HG03097 (cell line): ENCODE measurements around the gene SCN10A.

Experiments
- ATAC-seq: cut with Tn5 transposase; IDR thresholded peaks from one replicate; pipeline ENCODE4 v1.9.1; 2021; ENCODE audit not compliant: unreplicated experiment, low FRiP score

SCN10A gene

GRCh38 chr3:38655708-38656300 is 160.2 kb downstream of the SCN10A start:
- ATAC-seq: no peak

GRCh38 chr3:38653685-38654537 is 162.1 kb downstream of the SCN10A start:
- ATAC-seq: no peak

GRCh38 chr3:38652934-38653333 is 163.1 kb downstream of the SCN10A start:
- ATAC-seq: no peak

GRCh38 chr3:38651153-38651789 is 164.7 kb downstream of the SCN10A start:
- no peak for ATAC-seq

- ATAC-seq: no peak
Measured at GRCh38 chr3:38650248-38650951, 165.6 kb downstream of the SCN10A start.

- ATAC-seq: no peak
Measured at GRCh38 chr3:38649500-38650247, 166.3 kb downstream of the SCN10A start, which contains the start of gene SCN5A. Gene SCN5A (minus strand): TSS chr3:38649687. CDS start chr3:38633307, 16,380 bp downstream.

- no peak for ATAC-seq
Measured at GRCh38 chr3:38648659-38649499, 167.1 kb downstream of the SCN10A start.

- no peak for ATAC-seq
Measured at GRCh38 chr3:38648024-38648658, 167.9 kb downstream of the SCN10A start.

GRCh38 chr3:38647217-38647970 is 168.6 kb downstream of the SCN10A start:
- no peak for ATAC-seq
